Activated CD4-positive, alpha-beta T cell treated with anti-CD3 and anti-CD28 coated beads for 36 hours (primary cell): ENCODE results near the gene NRXN3. TPM values are rescaled to one million over a fixed set of nuclear protein-coding genes. Genes with fewer than 3 reads are reported as not detected.

Experiments used
- ATAC-seq: fragments of 200-7000 bp; cut with Tn5 transposase; one replicate; pipeline ENCODE4 v1.10.0; 2021; ENCODE audit warnings: mild to moderate bottlenecking, moderate library complexity
- CTCF ChIA-PET: fragments of 350-600 bp; sonication (Branson Sonifier 250); formaldehyde crosslinking; loops from one replicate; lab custom pipeline; 2021; ENCODE audit warnings: antibody characterized with exemption; lab: Charles Lee
- POLR2A ChIA-PET: fragments of 350-600 bp; sonication (Branson Sonifier 250); formaldehyde crosslinking; loops from one replicate; lab custom pipeline; 2021; ENCODE audit warnings: antibody characterized with exemption, inconsistent platforms; lab: Charles Lee
- DNase-seq: peaks from one replicate; pipeline ENCODE4 v3.0.0-alpha.2; 2020
- H3K27ac Mint-ChIP-seq: one replicate; pipeline ENCODE4 v1.8.0; 2021; ENCODE audit warnings: mixed read lengths
- H3K27me3 Mint-ChIP-seq: one replicate; pipeline ENCODE4 v1.8.0; 2021; ENCODE audit warnings: mixed read lengths
- H3K36me3 Mint-ChIP-seq: one replicate; pipeline ENCODE4 v1.8.0; 2021; ENCODE audit warnings: low read depth, mixed read lengths
- H3K4me1 Mint-ChIP-seq: one replicate; pipeline ENCODE4 v1.8.0; 2021; ENCODE audit warnings: mixed read lengths
- H3K4me3 Mint-ChIP-seq: one replicate; pipeline ENCODE4 v1.8.0; 2021; ENCODE audit warnings: mild to moderate bottlenecking, moderate library complexity, mixed read lengths
- H3K9me3 Mint-ChIP-seq: one replicate; pipeline ENCODE4 v1.8.0; 2021; ENCODE audit warnings: low read depth, mixed read lengths
- intact Hi-C, 2 experiments: fragments of 100-400 bp; cut with DNase I in 1 of 2; cut with micrococcal nuclease in 1 of 2; formaldehyde crosslinking; loops; one replicate each; pipeline versions ENCODE4 v1.14.2 to v1.15.1; 2022 to 2024; cut with DNase I, micrococcal nuclease
- total RNA-seq, 2 experiments: library from RNA; stranded (reverse); gene quantifications; one replicate each; pipeline ENCODE4 v1.2.3, GENCODE V29; 2021

Gene NRXN3
- total RNA-seq, 2 experiments from 2014 or later, result not detected

DNA sequence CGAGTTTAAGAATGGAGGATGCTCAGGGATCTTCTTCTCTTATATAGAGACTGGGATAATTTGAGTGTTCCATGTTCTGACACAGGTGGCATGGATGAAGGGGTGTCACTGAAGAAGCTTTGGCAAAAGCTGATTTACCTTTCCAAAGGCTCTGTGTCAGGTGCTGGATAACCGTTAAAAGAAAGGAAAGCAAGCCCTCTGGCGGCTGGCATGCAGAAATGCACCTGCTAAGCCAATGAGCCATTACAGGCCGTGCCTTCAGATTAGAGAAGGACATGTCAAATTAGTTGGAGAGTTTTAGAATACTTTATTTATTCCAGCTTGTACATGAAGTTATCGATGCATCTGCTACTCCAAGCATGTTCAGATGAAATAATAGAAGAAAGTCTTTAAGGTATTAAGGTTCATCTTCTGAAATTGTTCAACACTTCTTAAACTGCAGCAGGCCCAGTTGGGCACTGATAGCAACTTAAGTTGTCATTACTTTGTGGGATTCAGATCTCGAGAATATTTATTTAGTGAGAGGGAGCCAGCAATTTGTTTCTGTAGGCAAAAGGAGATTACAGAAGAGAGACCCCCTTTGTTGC is 678.2 kb downstream of the NRXN3 start:
- Mint-ChIP-seq H3K36me3 (no peaks in the 10 kb centered on the region), H3K4me3 (no peak overlapping the region), H3K9me3 (no peaks in the 10 kb centered on the region), H3K4me1 (no peaks in the 10 kb centered on the region), H3K27ac (no peak overlapping the region), H3K27me3 (peaks cover 19% of the 10 kb centered on the region)
- peak; percentile 51 for ATAC-seq
- CTCF ChIA-PET, result interaction anchor here (0.6 to 1.6 kb wide), 6 partner anchors 10 to 863 kb away, joined by 3 to 6 read pairs (median 4); no protein-coding TSS in a partner anchor
- intact Hi-C loops, result no loop called here
- POLR2A ChIA-PET, result no interaction called here
- DNase-seq, result peak; percentile 57

DNA sequence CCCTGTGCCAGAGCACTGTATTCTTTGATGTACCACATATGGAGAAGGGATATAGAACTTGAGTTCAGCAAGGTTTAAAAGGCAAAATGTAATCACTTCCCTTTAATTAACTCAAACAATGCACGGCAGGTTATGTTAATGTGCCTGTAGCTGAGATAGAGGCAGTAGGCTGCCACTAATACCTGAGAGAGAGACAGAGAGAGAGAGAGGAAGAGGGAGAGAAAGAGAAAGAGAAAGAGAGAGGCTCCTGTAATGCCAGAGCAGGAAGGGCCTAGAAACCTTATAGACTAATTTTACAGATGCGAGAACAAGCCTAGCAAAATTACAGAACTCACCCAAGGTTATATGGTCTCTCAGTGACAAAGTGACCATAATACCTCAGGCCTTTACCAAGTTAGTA is 679.8 kb downstream of the NRXN3 start:
- CTCF ChIA-PET, result interaction anchor here (0.9 to 1.3 kb wide), 2 partner anchors 16 to 84 kb away, joined by 3 read pairs; no protein-coding TSS in a partner anchor
- Mint-ChIP-seq H3K27ac (no peak overlapping the region), H3K36me3 (no peaks in the 10 kb centered on the region), H3K4me1 (no peaks in the 10 kb centered on the region), H3K4me3 (no peak overlapping the region), H3K9me3 (no peaks in the 10 kb centered on the region), H3K27me3 (peaks cover 16% of the 10 kb centered on the region)
- intact Hi-C loops, result no loop called here
- ATAC-seq, result no peak
- DNase-seq, result no peak
- POLR2A ChIA-PET, result no interaction called here

DNA sequence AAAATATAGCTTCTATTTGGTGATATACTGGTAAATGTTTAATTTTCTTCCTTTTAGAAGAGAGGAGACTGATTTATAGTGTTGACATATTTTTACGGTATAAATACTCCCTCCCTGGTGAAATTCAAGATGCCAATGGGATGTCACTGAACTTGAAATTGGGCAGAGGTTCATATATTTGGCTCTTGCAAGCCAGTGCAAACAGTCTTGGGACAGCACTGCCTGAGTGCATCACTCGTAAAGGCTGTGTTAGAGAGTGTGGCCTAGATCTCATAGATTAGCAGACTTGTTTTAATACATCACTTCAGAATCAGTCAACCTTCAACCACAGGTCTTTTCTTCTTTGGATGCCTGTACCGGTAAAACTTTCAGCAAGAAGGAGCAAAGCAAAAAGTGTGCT is 681.0 kb downstream of the NRXN3 start:
- POLR2A ChIA-PET, result no interaction called here
- no peaks in the 10 kb centered on the region for H3K36me3 Mint-ChIP-seq
- DNase-seq, result no peak
- no peak overlapping the region for H3K4me3 Mint-ChIP-seq
- no peak overlapping the region for H3K27ac Mint-ChIP-seq
- no peaks in the 10 kb centered on the region for H3K4me1 Mint-ChIP-seq
- peaks cover 16% of the 10 kb centered on the region for H3K27me3 Mint-ChIP-seq
- ATAC-seq, result no peak
- CTCF ChIA-PET, result interaction anchor here (0.9 kb wide), 1 partner anchor 15 kb away, joined by 3 read pairs; no protein-coding TSS in a partner anchor
- H3K9me3 Mint-ChIP-seq, result no peaks in the 10 kb centered on the region
- intact Hi-C loops, result no loop called here

DNA sequence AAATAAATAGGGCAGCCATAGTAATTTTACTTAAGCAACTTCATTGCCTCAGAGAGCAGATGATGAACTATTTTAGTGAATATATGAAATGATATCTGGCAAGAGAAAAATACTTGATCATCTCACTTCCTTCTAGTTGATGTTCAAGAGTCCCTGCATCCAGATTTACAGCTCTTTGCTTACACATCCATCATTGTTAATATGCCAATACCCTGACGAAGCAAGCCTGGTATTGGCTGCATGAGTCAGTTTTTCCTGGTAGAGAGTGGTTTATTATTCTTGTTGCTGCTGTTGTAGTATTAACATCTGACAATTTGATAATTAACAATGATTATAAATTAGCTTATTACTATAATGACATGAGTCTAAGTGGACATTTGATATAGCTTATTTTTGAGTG is 681.9 kb downstream of the NRXN3 start:
- POLR2A ChIA-PET, result interaction anchor here (0.7 kb wide), 1 partner anchor 188 kb away, joined by 7 read pairs; no protein-coding TSS in a partner anchor
- DNase-seq, result no peak
- no peak overlapping the region for H3K4me3 Mint-ChIP-seq
- no peaks in the 10 kb centered on the region for H3K36me3 Mint-ChIP-seq
- H3K9me3 Mint-ChIP-seq, result no peaks in the 10 kb centered on the region
- no peak for ATAC-seq
- no peak overlapping the region for H3K27ac Mint-ChIP-seq
- H3K4me1 Mint-ChIP-seq, result no peaks in the 10 kb centered on the region
- peaks cover 11% of the 10 kb centered on the region for H3K27me3 Mint-ChIP-seq
- intact Hi-C loops, result no loop called here
- CTCF ChIA-PET, result no interaction called here

DNA sequence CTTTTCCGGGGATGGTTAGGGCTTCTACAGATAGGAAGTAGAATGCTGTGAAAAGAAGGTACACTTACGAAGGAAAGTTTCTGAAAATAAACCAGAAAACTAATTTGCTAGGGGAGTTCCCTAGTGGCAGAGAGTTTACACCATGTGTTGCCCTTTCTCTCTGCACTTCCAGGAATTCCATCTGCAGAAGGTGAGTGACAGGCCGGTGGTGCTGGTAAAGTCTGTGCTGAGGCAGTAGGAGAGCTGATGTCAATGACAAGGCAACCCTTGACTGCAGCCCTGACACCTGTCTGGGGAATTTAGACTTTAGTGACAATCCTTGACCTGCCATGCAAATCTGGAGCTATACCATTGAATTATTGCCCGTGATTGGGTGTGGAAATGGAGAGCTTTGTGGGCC is 687.8 kb downstream of the NRXN3 start:
- Mint-ChIP-seq H3K4me1 (no peaks in the 10 kb centered on the region), H3K9me3 (no peaks in the 10 kb centered on the region), H3K4me3 (no peak overlapping the region), H3K27ac (no peak overlapping the region), H3K36me3 (no peaks in the 10 kb centered on the region), H3K27me3 (peaks cover 2% of the 10 kb centered on the region)
- CTCF ChIA-PET, result no interaction called here
- ATAC-seq (no peak), DNase-seq (no peak)
- POLR2A ChIA-PET, result no interaction called here
- intact Hi-C loops, result no loop called here

DNA sequence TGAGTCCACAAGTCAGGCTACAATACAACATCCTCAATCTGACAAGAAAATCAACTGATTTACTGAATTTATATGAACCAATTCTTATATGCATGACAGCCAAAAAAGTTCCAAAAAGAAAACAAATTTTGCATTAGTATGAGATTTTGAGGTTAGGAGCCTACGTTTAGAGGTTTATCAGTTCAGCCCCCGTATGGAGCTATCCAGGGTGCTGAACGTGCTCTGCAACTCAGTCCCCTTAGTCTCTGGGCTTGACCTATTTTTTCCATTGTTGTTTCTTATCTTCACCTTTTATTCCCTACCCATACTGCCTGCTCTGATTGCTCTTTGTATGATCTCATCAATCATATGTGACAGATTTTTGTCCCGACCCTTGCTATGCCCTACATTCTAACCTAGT is 693.0 kb downstream of the NRXN3 start:
- H3K4me3 Mint-ChIP-seq, result no peak overlapping the region
- no peaks in the 10 kb centered on the region for H3K27me3 Mint-ChIP-seq
- no peaks in the 10 kb centered on the region for H3K4me1 Mint-ChIP-seq
- no peaks in the 10 kb centered on the region for H3K36me3 Mint-ChIP-seq
- CTCF ChIA-PET, result interaction anchor here (1.5 kb wide), 1 partner anchor 14 kb away, joined by 4 read pairs; no protein-coding TSS in a partner anchor
- ATAC-seq, result no peak
- H3K9me3 Mint-ChIP-seq, result no peaks in the 10 kb centered on the region
- intact Hi-C loops, result no loop called here
- DNase-seq, result peak; percentile 58
- POLR2A ChIA-PET, result no interaction called here
- H3K27ac Mint-ChIP-seq, result no peak overlapping the region

DNA sequence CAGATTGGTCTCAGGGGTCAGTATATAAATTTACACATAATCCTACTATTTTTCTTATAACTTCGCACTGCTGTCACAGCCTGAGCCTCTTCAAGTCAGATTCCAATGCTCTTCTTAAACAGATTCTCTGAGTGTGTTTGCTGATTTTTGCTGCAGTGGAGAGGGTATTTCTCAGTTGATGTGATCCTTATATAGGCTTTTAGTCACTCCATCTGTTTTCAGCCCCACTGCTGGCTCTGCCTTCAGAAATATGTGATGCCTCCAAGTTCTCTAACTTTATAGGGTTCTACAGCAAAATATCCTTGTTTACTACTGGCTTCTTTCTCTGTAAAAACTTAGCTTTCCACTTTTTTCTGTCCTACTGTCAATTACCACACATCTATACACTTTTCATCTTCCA is 702.7 kb downstream of the NRXN3 start:
- Mint-ChIP-seq H3K36me3 (no peaks in the 10 kb centered on the region), H3K4me1 (no peaks in the 10 kb centered on the region), H3K4me3 (no peak overlapping the region), H3K9me3 (no peaks in the 10 kb centered on the region), H3K27me3 (no peaks in the 10 kb centered on the region), H3K27ac (no peak overlapping the region)
- intact Hi-C loops, result no loop called here
- no peak for DNase-seq
- ChIA-PET POLR2A (no interaction called here), CTCF (no interaction called here)
- ATAC-seq, result no peak

DNA sequence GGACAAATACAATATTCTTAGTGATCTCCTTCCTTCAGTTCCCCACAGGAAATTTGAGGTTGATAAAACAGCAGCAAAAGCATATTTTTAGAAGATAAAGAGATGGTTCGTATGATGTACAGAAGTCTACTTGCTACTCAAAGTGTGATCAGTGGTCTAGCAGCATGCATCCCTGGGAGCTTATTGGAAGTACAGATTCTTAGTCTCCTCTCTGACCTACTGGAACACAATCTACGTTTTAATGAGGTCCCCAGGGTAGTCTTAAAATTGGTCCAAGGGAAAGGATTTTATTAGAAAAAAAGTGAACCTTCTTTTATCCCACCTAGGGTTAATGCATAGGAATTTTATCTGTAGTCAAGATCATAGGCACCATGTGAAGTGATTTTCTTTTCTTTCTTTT is 703.4 kb downstream of the NRXN3 start:
- H3K4me3 Mint-ChIP-seq, result no peak overlapping the region
- H3K27ac Mint-ChIP-seq, result no peak overlapping the region
- intact Hi-C loops, result no loop called here
- ChIA-PET POLR2A (no interaction called here), CTCF (no interaction called here)
- ATAC-seq (no peak), DNase-seq (no peak)
- H3K4me1 Mint-ChIP-seq, result no peaks in the 10 kb centered on the region
- no peaks in the 10 kb centered on the region for H3K9me3 Mint-ChIP-seq
- H3K36me3 Mint-ChIP-seq, result no peaks in the 10 kb centered on the region
- H3K27me3 Mint-ChIP-seq, result no peaks in the 10 kb centered on the region

DNA sequence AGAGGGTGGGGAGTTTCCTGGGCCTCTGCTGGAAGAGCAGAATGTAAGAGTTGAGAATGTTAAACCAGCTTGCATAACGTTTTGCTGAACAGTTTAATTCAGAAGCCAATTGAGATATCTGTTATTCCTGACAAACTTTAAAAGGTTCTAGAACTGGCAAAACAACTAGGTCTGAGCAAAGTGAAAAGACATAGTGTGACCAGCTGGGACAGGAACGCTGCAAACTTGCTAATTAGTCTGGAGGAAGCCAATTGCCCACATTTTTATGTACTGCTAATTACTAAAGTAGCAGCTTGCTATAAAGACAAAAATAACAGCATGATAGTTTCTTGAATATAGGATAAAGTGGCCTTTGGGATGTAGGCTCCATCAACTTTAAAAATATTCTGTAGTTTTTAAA is 704.9 kb downstream of the NRXN3 start:
- intact Hi-C loops, result no loop called here
- no peak for ATAC-seq
- Mint-ChIP-seq H3K27me3 (no peaks in the 10 kb centered on the region), H3K36me3 (no peaks in the 10 kb centered on the region), H3K4me3 (no peak overlapping the region), H3K9me3 (no peaks in the 10 kb centered on the region), H3K27ac (no peak overlapping the region), H3K4me1 (no peaks in the 10 kb centered on the region)
- POLR2A ChIA-PET, result no interaction called here
- no peak for DNase-seq
- CTCF ChIA-PET, result no interaction called here

DNA sequence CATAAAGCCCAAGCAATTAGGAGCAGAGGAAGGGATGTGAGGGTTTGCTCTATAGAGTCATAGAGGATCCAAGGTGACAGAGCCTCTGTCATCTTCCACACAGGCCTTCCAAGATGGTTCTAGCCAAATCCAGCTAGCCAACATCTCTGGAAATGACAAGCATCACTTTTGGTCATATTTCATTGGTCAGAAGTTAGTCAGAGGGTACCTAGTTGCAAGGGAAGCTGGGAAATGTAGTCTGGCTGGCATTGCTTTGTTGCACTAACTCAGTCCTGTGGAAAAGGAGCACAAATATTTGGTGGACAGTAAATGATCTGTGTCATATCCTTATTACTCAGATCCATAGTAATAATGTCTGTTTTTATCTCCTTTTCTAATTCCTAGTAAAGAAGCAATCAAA is 715.7 kb downstream of the NRXN3 start:
- Mint-ChIP-seq H3K4me3 (no peak overlapping the region), H3K27me3 (no peaks in the 10 kb centered on the region), H3K4me1 (no peaks in the 10 kb centered on the region), H3K9me3 (no peaks in the 10 kb centered on the region), H3K27ac (no peak overlapping the region), H3K36me3 (no peaks in the 10 kb centered on the region)
- no peak for DNase-seq
- ChIA-PET CTCF (no interaction called here), POLR2A (no interaction called here)
- ATAC-seq, result no peak
- intact Hi-C loops, result no loop called here

DNA sequence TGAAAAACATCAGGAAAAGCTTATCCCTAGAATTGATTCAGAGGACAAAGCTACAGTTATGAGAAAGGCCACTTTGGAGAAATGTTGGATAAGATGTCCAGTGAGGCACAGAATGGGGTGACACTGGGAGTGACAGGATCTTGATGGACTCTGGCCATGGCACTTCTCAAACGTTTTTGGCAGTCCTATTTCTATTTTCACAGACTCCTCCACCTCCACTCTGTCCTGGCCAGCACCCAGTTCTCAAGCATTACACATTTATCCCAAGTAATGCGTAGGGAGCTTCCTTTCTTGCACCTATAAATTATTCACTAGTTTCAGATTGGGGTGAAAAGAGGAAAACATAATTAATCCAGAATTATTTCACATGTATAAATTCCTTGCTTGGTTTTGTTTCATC is 727.3 kb downstream of the NRXN3 start:
- H3K27ac Mint-ChIP-seq, result no peak overlapping the region
- no peak for ATAC-seq
- H3K27me3 Mint-ChIP-seq, result peaks cover 4% of the 10 kb centered on the region
- H3K9me3 Mint-ChIP-seq, result no peaks in the 10 kb centered on the region
- no peaks in the 10 kb centered on the region for H3K4me1 Mint-ChIP-seq
- ChIA-PET POLR2A (no interaction called here), CTCF (no interaction called here)
- H3K36me3 Mint-ChIP-seq, result no peaks in the 10 kb centered on the region
- no peak for DNase-seq
- intact Hi-C loops, result no loop called here
- no peak overlapping the region for H3K4me3 Mint-ChIP-seq

DNA sequence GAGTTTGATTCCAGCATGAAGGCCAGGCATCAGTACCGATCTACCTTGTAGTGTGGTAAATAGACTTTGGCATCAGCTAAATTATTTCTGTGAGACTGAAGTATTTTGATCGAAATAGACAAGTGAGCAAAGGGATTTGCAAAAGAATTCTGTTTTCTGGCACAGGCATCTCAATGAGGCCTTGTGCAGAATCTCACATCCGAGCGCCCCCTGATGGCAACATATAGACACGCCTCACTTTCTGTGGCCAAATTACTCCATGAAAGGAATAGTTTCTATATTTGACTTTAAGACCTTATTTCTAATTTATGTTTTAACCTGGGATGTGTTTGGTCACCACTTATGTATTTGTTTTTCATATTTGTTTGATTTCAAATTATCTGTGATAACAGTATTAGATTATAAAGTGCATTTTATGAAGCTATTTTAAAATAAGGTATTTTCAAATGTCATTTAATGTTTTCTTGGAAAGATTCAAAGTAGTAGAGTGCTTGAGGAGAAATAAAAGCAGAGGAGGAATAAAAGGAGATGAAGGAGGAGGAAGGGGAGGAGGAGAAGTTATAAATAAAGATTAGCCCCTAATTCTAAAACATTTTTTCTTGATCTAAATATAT is 731.9 kb downstream of the NRXN3 start:
- Mint-ChIP-seq H3K4me3 (no peak overlapping the region), H3K27me3 (peaks cover 6% of the 10 kb centered on the region), H3K27ac (no peak overlapping the region), H3K36me3 (no peaks in the 10 kb centered on the region), H3K4me1 (no peaks in the 10 kb centered on the region), H3K9me3 (no peaks in the 10 kb centered on the region)
- ChIA-PET POLR2A (no interaction called here), CTCF (interaction anchor here (0.6 to 1.1 kb wide), 3 partner anchors 10 to 823 kb away, joined by 3 to 4 read pairs (median 3); no protein-coding TSS in a partner anchor)
- ATAC-seq (no peak), DNase-seq (peak; percentile 39)
- intact Hi-C loops, result no loop called here
